ENCODE data around the gene TRANK1.

The TRANK1 gene

DNA sequence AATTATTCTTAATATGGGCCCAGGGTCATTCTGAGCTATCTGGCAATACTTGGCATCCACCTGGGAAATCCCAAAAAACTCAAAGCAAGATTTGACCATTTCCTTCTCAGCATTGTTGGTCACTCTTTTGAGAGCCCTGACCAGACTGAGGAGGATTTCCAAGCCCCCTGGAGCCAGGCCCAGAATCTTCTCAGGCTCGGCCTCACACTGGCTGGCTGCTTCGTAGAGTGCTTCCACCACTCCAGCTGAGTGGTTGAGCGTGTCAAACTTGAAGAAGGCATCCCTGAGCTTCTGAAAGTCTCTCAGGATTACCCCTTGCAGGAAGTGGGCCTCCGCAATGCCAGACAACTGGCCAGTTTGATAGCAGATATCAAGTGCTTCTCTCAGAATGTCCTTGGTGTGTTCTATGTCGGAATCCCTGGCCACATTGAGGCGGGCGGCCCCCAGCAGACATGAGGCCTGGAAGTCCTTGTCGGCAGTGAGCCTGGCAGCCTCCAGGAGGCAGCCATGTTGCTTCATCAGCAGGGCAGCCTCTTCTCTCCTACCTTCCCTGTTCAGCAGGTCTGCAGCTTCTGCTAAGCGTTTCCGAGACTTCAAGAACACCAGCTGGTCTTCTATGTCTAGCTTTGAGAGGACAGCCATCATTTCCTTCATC, 111.6 kb downstream of the TRANK1 start:
- DNase-seq = no peak

DNA sequence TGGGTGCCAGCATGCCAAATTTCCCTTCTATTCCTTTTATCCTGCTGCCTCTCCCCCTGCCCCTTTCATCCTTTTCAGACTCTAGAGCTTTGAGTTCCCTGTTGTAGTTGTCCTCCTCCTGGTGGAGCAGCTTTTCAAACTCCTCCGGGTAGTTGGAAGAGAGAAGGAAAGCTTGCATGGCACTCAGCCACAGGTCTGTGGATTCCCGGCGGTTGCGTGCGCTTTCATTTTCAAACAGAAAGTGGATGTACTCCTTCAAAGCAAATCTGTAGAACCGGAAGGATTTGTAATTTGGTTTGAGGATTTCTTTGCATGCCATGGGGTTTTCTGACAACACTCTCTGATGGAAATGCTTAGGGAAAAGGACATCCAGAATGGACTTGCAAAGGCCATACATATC, 112.4 kb downstream of the TRANK1 start:
- no peak for DNase-seq

DNA sequence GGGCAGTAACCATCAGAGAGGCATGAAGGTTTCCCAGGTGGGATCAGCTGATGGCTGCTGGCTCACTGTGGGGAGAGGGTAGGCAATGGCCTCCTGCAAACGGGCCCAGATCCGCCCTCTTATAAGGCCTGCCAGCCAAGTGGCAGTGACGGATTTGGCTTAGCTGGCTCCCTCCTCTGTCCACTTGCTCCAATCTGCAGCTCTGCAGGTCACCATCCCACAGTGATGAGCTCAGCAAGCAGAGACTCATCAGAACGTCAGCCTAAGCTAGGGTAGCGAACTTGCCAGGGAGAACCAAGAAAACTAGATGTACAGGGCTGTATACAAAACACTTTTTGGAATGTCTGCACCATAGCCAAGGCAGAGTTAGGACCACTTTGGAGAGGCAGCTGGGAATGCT, 117.7 kb downstream of the TRANK1 start:
- no peak for DNase-seq

DNA sequence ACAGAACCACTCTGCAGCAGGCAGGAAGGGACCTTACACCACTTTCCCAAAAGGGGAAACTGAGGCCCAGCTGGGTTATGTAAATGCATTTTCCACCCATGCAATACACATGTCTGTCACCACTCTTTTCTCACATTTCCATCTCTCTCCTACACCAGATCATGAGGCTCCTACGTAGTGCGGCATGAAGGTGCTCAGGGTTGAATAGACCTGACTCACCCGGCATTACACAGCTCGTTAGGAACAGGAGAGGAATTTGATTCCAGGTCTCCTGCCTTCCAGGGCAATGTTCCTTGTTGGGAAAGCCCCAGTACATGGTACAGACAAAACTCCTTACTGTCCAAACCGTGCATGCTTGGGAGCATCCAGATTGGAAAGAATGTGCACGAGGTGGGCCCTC, 118.6 kb downstream of the TRANK1 start:
- no peak for DNase-seq

DNA sequence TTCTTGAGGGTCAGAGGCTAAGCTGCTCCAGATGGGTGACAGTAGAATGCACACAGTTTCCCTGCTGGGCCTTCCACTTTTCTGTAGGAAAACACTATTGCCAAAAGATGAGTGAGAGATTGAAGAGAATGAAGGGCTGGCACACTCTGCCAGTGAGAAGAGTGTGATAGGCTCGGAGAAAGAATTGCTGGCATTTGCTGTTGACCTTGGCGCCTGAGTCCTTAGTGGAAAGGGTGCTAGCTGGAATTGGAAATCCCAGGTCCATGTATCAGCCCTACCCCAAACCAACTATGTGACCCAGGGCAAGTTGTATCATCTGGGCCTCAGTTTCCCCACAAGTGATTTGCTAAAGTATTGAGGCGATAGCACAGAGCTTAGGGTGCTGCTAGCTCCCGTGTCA, 120.4 kb downstream of the TRANK1 start:
- DNase-seq = no peak

DNA sequence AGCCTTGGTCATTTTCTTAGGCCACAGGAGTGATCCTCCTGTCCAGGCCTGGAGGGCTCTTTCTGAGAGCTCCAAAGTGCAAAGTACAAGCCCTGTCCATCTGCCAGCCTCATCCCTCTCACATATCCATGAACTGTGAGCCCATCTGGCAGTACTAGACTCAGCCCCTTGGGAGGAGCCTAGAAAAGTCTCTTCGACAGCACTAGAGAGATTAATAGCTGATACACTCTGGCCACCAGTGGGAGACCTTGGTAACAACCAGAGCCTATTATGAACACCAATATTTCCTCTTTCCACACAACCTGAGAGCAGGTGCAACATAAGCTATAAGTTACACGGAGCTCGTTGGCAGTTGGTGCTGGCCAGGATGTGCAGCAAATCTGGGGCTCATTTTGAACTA, 121.0 kb downstream of the TRANK1 start:
- DNase-seq = no peak

DNA sequence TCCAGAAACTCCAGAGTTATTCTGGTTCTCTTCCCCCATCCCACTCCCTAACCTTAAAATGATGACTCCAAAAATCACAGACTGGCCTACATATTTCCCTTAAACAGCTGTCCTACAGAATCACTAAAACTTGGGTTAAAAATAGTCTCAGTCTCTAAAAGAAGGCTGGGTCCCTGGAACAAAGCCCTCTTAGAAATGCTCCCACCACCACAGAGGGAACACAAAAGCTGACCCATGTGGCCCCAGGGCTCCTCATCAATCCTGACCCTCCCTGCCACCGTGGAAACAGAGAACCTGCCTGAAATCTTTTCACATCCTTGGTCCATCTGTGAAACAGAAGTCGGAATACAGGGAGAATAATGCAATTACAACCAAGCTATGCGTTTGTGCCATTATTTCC, 124.8 kb downstream of the TRANK1 start:
- no peak for DNase-seq

DNA sequence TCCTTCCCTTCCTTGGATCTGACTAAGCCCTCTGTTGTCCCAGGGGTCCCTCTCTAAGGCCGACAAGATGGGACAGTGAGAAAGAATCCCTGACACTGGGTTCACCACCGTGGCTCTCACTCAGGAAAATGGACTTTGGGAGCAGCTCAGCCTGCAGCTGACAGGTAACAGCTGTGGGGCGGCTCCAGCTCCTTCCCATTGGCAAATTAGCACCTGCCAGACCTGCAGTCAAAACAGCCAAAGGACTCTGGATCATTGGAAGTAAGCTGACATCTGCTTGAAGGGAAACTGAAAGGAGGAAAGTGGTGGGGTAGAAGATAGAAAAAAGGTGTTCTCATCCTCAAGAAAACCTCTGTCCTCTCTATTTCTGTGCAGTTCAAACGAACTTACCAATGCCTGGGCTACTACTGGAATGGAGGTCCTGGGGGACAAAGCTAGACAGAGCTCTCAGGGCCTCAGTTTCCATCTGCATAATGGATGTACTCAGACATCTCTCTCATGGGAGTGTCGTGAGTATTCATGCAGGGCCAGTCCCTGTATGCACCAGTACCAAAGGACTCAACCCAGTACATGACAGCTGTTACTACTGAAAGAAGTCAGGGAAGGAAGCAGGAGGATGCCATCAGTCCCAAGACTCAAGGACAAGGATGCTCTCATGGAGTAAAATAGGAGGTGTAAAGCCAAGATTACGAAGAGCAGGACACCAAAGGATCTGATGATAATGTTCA, 126.9 kb downstream of the TRANK1 start:
- DNase-seq = no peak

DNA sequence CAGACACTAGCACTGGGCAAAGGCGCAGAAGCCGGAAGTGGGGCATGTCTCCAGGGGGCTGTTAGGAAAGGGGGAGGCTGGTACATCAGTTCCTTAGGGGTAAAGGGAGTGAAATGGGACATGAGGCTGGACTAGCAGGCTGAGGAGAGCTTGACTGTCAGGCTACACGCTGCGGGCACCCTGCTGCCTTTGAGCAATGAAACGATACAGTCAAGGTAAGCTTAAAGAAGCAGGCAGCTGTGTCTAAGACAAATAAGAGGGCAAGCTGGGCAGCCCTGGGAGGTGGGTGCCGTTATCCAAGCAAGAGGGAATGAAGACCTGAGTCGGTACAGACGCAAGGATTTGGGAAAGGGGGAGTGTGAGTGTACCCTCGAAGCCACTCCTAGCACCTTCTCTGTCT, 129.5 kb downstream of the TRANK1 start:
- DNase-seq = no peak

DNA sequence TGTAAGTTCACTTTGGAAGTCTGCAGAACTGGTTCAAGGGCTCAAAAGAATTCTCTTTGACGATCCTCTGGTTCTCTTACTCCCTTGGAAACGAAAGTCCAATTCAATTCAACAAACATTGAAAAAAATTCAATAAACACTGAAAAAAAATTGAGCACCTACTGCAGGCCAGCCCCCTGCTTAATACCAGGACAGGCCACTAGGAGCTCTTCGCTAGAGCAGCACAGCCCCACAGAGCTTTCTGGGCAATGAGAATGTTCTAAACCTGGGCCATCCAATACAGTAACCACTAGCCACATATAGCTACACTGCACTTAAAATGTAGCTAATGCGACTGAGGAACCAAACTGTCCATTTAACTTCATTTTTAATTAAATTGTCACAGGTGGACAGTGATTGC, 130.1 kb downstream of the TRANK1 start:
- DNase-seq = no peak

DNA sequence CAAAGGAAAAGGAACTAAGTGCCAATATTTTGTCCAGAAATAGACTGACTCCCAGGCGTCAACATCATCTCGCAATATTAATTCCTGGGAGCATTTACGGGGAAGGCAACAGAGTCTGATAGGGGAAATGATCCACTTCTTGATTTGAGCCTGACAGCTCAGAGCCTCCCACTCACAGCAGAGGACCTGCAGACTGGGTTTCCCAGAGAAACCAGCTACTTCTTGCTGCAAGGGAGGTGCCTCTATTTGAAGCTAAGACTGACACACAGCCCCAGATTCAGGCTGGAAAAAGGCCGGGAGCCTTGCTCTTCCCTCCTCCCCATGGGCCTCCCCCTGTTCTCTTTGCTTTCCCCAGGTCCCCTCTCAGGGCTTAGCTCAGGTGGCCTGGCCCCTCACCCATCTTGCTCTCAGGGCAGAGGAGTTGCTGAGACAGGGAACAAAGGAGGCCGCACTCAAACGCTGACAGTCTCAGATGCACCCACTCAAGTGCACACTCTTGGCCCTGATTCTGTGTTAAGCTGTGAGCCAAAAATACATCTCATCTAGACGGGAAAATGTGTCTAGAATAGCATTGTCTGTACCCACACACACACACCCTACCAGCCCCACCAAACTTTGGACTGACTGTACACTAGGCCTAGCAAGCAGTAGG, 130.7 kb downstream of the TRANK1 start:
- no peak for DNase-seq

DNA sequence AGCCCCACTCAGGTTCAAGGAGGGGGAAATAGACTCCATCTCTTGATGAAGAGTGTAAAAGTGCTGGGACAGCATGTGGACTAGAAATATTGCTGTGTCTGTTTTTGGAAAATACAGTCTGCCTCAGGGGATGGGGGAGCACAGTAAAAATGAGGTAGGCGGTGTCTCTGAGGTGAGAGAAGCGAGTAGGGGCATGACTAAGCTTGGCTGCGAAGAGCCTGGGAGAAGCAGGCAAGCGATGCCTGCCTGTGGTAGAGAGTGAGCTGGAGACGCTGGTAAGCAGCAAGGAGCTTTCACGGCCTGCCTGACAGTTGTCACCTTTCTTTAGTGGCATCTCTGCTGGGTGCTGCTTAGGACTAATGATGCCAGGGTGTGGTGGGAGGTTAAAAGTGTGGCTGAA, 131.5 kb downstream of the TRANK1 start:
- DNase-seq = no peak

DNA sequence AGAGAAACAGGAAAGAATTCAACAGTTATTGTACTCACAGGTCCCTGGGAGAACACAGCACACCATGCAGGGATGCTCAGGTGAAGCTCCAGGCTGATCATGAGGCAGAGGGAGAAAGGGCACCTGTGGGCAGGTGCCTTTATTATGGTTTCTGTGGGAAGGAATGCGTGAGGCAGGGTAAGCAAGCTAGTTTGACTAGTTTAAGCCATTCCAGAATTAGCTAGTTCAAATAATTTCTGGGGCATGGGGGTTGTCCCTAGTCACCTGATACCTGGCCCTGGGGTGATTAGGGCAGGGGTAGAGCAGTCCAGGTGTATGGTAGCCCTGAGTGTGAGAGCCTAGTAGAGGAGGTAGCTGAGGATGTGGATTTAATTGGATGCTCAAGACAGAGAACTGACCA, 132.6 kb downstream of the TRANK1 start:
- DNase-seq = no peak

DNA sequence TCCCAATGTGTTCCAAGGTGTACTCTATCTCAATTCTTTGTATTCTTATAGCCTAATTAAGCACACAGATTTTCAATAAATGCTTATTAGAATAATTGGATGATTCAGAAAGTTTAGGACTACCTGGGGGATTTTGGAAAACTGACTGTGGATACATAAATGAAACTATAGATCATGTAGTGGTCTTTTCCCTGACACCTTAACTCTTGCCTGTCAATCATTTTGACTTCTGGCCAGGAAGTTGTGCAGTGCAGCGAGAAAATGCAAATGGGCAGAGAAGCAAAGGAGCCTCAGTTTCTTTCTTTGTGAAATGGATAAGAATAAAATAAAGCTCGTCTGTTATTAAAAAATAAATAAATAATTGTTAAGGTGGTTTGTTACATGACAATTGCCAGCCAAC, 133.1 kb downstream of the TRANK1 start:
- no peak for DNase-seq

DNA sequence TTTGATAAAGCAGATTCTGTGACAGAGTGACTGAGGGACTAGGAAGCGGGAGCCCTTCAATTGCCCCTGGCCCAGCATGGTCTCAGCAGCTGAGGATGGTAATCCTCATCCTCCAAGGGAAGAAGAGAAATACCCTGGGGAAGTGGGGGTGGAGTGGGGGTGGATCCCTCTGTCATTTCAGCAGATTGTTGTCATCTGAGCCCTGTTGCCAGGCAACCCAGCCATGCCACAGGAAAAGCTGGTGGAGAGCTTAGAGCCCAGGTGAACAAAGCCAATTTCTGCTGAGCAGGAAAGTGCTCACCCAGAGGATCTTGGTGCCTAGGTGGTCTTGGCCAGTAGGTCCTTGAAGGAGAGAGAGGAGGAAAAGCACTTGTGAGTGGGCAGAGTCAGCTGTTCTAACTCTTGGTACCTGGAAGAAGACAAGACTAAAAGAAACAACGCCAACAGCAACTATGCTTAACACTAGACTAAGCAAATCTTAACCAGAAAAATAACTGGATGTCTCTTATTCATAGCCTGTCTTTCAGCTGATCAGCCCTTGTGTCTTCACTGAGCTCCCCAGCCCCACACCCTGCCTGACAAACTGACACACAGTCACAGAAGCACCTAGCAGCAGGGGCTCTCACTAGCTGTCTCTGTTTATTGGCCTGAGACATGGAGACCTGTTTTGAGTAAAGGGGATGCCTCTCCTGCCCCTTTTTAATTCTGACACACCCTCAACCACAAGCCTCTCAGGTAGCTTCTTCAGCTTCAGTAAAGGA, 140.4 kb downstream of the TRANK1 start:
- no peak for DNase-seq

DNA sequence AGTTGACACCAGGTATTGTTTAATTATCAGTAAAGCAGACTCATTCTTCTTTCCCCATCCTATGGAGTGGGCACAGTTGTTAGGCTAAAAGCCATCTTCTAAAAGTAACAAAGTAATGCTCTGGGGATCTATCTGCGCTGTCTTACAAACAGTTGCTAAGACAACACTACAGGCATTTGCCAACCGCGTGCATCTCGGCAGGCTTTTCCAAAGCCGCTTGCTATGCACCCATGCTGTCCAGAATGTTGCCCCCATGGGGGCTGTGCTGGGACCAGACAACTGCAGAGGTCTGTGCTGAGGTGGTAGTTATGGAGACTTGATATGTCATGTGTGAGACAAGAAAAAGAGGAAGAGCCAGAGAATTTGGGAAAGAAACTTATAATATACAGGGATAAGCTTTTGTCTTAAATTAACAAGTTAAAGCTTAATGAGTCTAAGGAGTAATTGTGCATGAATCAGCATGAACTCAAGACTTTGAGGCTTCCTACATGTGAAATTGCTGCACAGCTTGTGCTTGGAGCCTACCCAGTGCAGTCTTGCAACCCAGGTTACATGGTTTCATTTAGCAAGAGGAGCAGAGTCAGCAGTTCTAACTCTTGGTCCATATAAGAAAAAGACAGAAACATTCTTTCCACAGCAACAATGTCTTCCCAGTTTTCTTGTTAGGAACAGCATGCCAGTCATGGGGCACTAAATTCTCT, 141.6 kb downstream of the TRANK1 start:
- no peak for DNase-seq

DNA sequence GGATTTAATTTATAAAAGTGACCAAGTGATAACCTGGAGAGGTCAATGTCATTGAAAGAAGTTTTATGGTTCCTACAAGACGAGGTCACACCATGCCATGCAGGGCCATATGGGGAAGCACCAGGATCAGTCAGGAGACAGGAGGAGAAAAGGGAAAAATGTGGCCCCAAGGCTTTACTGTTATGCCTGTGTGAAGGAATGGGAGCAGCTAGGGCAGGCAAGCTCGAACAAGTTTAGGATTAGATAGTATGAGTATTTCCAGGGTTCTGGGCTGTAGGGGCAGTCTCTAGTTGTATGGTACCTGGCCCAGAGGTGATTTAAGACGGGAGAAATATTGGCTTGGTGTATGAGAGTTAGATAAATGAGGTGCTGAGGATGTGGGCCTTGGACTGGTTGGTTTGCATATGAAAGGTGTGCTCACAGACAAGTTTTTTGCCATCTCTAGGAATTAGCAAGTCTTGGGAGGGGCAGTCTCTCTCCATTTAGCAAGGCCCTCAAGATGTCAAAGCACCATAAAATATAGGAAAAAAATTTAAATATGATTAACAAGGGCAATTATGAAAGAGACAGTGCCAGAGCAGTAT, 144.2 kb downstream of the TRANK1 start:
- DNase-seq = no peak

DNA sequence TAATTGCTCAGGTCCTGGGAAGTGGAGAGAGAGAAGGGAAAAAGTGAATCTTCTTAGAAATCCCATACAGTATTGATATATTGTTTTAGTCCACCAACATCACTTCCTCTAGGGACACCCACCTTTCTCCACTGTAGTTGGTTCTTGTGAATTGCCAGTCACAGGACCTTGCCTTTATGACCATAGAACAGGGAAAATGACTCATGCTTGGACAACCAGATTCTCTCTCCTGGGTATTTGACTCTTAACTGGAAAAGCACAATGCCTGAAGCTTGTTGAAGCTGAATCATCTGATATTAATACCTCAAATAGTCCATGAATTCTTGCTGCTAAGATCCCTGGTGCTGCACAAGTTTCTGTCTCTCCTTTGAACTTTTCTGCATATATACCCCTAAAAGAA, 148.0 kb downstream of the TRANK1 start:
- peak; percentile 35 for DNase-seq

DNA sequence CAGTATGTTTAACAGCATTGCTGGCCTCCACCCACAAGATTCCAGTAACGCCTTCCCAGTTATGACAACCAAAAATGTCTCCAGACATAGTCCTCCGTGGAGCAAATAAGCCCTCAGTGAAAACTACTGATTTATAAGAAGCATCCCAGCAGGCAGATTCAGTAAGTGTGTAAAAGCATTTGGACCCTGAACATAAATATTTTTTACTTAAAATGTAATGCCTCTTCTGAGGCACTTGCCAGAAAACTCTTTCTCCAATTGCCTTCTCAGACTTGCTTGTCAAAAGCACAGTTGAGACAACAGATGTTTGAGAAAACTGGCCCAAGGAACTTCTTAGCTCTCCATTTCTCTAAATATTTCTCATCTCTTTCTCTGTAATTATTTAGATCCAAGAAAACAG, 148.7 kb downstream of the TRANK1 start:
- no peak for DNase-seq

DNA sequence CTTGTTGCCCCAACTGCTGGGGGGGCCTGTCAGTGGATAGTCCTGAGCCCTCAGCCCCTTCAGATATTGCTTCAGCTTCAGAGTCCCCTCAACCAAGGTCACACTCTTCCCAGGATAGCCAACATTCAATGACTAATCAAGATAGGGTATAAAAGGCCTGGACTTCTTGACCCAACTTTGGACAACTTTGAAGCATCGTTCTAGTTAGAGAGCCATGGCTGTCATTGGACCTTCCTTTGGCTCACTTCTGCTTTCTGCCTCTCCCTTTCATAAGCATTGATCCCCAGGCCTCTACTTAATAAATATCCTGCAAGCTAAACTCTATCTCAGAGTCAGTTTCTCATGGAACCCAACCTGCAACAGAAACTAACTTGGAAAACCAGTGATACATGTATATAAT, 149.2 kb downstream of the TRANK1 start:
- no peak for DNase-seq

DNA sequence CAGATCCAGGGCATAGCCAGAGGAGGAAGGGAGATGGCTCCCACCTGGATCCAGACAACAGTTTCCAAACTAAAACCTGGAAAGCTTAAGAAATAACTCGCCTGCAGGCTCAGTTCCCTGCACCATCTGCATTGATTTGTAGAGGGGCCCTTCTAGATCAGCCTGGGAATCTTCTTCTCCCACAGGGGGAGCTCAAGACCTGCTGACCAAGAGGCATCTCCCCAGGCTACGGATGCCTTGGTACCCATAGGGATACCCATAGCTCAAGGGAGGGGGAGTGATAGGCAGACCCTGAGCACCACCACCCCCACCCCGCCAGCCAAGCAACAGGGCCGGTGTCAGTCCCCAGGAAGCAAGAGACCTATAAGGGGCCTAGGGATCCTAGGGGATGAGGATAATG, 152.5 kb downstream of the TRANK1 start:
- peak; percentile 14 for DNase-seq

DNA sequence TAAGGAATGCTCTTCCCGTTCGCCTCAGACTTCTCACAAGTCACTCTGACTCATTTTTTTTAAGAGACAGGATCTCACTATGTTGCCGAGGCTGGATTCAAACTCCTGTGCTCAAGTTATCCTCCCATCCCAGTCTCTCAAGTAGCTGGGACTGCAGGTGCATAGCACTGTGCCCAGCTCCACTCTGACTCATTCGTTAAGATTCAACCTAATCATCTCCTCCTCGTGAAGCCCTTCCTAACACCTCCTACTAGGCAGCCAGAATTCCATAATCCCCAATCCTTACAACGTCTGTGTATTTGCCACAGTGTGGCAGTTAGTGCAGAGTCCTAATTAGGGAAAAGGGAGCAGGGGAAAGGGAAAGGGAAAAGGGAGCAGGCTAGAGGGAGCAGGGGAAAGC, 154.1 kb downstream of the TRANK1 start:
- no peak for DNase-seq
